Measurements from ENCODE around the gene ZNF648. TPM values are rescaled to one million over a fixed set of nuclear protein-coding genes. Genes with fewer than 3 reads are reported as not detected.
"Not testable (repeated sequence)": the region's sequence is repeated elsewhere in the genome, so short reads cannot be mapped to it uniquely, and the experiment has no call there.

ZNF648 gene
- total RNA-seq, 1 donor from 2014 or later: 0.81 TPM

DNA sequence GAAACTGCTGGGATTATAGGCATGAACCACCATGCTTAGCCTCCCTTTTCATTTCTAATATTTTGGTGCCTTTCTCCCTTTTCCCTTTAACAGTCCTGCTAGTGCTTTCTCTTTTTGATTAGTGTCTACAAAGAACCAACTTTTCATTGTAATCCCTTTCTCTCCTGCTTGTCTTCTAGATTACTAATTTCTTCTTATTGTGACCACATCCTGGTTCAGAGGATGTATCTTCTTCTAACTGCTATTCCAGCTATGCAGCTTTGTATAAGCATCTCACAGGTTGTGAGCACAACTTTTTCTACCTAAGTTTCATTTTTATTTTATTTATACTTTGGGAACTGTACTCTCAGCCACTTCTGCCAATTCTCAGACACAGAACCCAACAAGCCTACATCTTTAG is 14.7 kb downstream of the ZNF648 start:
- no peak overlapping the region for H3K27ac Mint-ChIP-seq
- no peak for DNase-seq (ENCODE audit: low spot score, unreplicated experiment)
- no peaks in the 10 kb centered on the region for H3K4me1 Mint-ChIP-seq (ENCODE audit: low read depth)
- H3K27me3 Mint-ChIP-seq: no peaks in the 10 kb centered on the region
- no peak overlapping the region for H3K4me3 Mint-ChIP-seq (ENCODE audit: low read depth)
- no peak for TF ChIP-seq CTCF (IDR thresholded peaks at IDR 0.05; ENCODE audit: unreplicated experiment)
- H3K9me3 Mint-ChIP-seq (ENCODE audit: low read depth): peaks cover 13% of the 10 kb centered on the region
- H3K36me3 Mint-ChIP-seq (ENCODE audit: insufficient read depth): peaks cover 6% of the 10 kb centered on the region

DNA sequence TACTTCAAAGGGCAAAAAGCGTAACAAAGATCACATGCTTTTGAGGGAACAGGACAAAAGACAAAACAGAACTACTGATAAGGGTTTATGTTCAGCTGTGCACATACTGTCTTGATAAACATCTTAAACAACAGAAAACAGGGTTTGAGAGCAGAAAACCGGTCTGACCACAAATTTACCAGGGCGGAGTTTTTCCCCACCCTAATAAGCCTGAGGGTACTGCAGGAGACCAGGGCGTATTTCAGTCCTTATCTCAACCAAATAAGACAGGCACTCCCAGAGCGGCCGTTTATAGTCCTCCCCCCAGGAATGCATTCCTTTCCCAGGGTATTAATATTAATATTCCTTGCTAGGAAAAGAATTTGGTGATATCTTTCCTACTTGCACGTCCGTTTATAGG is 16.0 kb downstream of the ZNF648 start:
- peaks cover 13% of the 10 kb centered on the region for H3K9me3 Mint-ChIP-seq (ENCODE audit: low read depth)
- not testable (repeated sequence) for H3K36me3 Mint-ChIP-seq (ENCODE audit: insufficient read depth); H3K4me1 Mint-ChIP-seq (ENCODE audit: low read depth); DNase-seq (ENCODE audit: low spot score, unreplicated experiment); H3K27ac Mint-ChIP-seq; H3K27me3 Mint-ChIP-seq; H3K4me3 Mint-ChIP-seq (ENCODE audit: low read depth)

- peaks cover 18% of the 10 kb centered on the region for H3K9me3 Mint-ChIP-seq (ENCODE audit: low read depth)
- H3K4me3 Mint-ChIP-seq (ENCODE audit: low read depth): no peak overlapping the region
- DNase-seq (ENCODE audit: low spot score, unreplicated experiment): no peak
- no peaks in the 10 kb centered on the region for H3K4me1 Mint-ChIP-seq (ENCODE audit: low read depth)
- peaks cover 4% of the 10 kb centered on the region for H3K36me3 Mint-ChIP-seq (ENCODE audit: insufficient read depth)
- no peak overlapping the region for H3K27ac Mint-ChIP-seq
- no peaks in the 10 kb centered on the region for H3K27me3 Mint-ChIP-seq
- TF ChIP-seq CTCF (IDR thresholded peaks at IDR 0.05; ENCODE audit: unreplicated experiment): no peak
Measured at GRCh38 chr1:182041615-182042014, 19.9 kb downstream of the ZNF648 start.

GRCh38 chr1:182038220-182038619 is 23.3 kb downstream of the ZNF648 start:
- Mint-ChIP-seq H3K27me3 (no peaks in the 10 kb centered on the region), H3K4me1 (ENCODE audit: low read depth) (no peaks in the 10 kb centered on the region), H3K4me3 (ENCODE audit: low read depth) (no peak overlapping the region), H3K27ac (no peak overlapping the region), H3K9me3 (ENCODE audit: low read depth) (peaks cover 10% of the 10 kb centered on the region), H3K36me3 (ENCODE audit: insufficient read depth) (no peaks in the 10 kb centered on the region)
- TF ChIP-seq CTCF (IDR thresholded peaks at IDR 0.05; ENCODE audit: unreplicated experiment): no peak
- no peak for DNase-seq (ENCODE audit: low spot score, unreplicated experiment)

DNA sequence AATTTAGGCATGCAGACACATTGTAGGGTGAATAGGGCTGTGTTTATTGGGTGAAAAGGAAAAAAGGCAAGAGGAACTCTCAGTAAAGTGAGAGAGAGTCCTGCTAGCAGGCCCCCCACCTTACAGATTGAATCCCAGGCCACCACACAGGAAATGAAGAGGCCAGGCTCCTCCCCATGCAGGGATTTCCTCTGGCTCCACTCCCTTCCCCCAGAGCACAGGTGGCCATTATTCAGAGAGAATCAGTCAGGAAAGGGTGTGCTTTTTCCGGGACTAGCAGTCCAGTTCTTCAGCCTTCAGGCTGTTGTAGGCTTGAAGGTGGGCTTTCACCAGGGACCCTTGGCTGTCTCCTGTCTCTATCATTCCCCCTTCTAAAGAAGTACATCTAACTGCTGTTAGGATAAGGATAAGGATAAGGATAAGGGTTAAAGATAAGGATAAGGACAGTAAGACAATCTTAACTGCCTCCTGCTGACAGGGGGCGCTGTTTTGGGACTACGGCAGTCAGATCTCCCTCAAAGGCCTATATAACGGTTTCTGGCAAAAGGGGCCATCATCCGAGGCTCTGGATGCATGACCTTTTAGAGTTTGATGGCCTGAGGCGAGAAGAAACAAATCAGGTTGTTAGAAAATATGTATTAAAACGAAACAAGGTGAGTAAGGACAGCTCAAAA is 26.3 kb downstream of the ZNF648 start:
- Mint-ChIP-seq H3K9me3 (ENCODE audit: low read depth) (peaks cover 9% of the 10 kb centered on the region), H3K27ac (no peak overlapping the region), H3K36me3 (ENCODE audit: insufficient read depth) (no peaks in the 10 kb centered on the region), H3K27me3 (no peaks in the 10 kb centered on the region), H3K4me3 (ENCODE audit: low read depth) (no peak overlapping the region), H3K4me1 (ENCODE audit: low read depth) (peaks cover 2% of the 10 kb centered on the region)
- no peak for DNase-seq (ENCODE audit: low spot score, unreplicated experiment)
- TF ChIP-seq CTCF (IDR thresholded peaks at IDR 0.05; ENCODE audit: unreplicated experiment): peak; percentile 40

DNA sequence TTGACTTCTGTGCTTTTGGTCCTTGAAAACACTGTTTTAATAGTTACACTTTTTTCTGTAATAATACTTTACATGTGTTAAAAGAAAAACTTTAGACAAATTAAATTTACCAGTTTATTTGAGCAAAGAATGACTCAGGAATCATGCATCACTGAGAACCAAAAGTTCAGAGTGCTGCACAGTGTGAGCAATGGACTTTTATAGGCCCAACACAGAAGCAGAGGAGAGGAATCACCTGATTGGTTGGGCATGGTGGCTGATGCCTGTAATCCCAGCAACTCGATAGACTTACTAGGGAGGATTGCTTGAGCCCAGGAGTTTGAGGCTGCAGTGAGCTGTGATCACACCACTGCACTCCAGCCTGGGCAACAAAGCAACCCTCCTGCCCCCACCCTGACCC is 29.3 kb downstream of the ZNF648 start:
- DNase-seq (ENCODE audit: low spot score, unreplicated experiment): no peak
- no peak overlapping the region for H3K4me3 Mint-ChIP-seq (ENCODE audit: low read depth)
- H3K4me1 Mint-ChIP-seq (ENCODE audit: low read depth): peaks cover 12% of the 10 kb centered on the region
- peaks cover 3% of the 10 kb centered on the region for H3K9me3 Mint-ChIP-seq (ENCODE audit: low read depth)
- H3K36me3 Mint-ChIP-seq (ENCODE audit: insufficient read depth): no peaks in the 10 kb centered on the region
- TF ChIP-seq CTCF (IDR thresholded peaks at IDR 0.05; ENCODE audit: unreplicated experiment): no peak
- H3K27ac Mint-ChIP-seq: no peak overlapping the region
- no peaks in the 10 kb centered on the region for H3K27me3 Mint-ChIP-seq

All from progenitor cell of endocrine pancreas (in vitro differentiated cells).